Measurements from ENCODE around the gene BLOC1S5. TPM values are rescaled to one million over a fixed set of nuclear protein-coding genes. Genes with fewer than 3 reads are reported as not detected.

Gene BLOC1S5
- total and polyA plus RNA-seq, 2 experiments from 2014 or later, result 13.1 to 14.0 TPM

- no peak for DNase-seq
- H3K27me3 ChIP-seq (replicated peaks; ENCODE audit: insufficient read depth), result no peaks in the 10 kb centered on the region
- in situ Hi-C loops (cut with MboI), result no loop called here
- no peaks in the 10 kb centered on the region for H3K9me3 ChIP-seq (ENCODE audit: low read depth)
- 72 to 88% methylated on average over 2 of the region's 2 CpGs for WGBS, 2 experiments (ENCODE audit: low coverage in 1 of 2, low lambda C conversion rate in 2 of 2, missing lambda C conversion rate in 2 of 2)
- H3K9me2 ChIP-seq (ENCODE audit: insufficient read depth), result no peaks in the 10 kb centered on the region
- H3K36me3 ChIP-seq (ENCODE audit: low read depth), result no peaks in the 10 kb centered on the region
- no peak overlapping the region for H3K4me3 ChIP-seq
- no peaks in the 10 kb centered on the region for H4K20me1 ChIP-seq (ENCODE audit: insufficient read depth)
- no peak overlapping the region for H3K9ac ChIP-seq
- no peak for TF ChIP-seq EZH2 (IDR thresholded peaks at IDR 0.05; ENCODE audit: insufficient read depth, poor library complexity, severe bottlenecking)
- no peak for TF ChIP-seq EZH2phosphoT487 (IDR thresholded peaks at IDR 0.05; ENCODE audit: insufficient read depth, low read depth)
- H2AFZ ChIP-seq, result no peak overlapping the region
- H3K27ac ChIP-seq, result no peak overlapping the region
- peaks cover 50% of the 10 kb centered on the region for H3F3A ChIP-seq (ENCODE audit: insufficient read depth)
- no peak overlapping the region for H3K4me2 ChIP-seq (ENCODE audit: unreplicated experiment)
- peaks cover 30% of the 10 kb centered on the region for H3K79me2 ChIP-seq (ENCODE audit: insufficient read depth)
- peaks cover 51% of the 10 kb centered on the region for H3K4me1 ChIP-seq (ENCODE audit: insufficient read depth)
Observed at GRCh38 chr6:8077991-8078390, 13.8 kb upstream of the BLOC1S5 start.

GRCh38 chr6:8075704-8076103, 11.5 kb upstream of the BLOC1S5 start:
- Histone ChIP-seq H3F3A (ENCODE audit: insufficient read depth) (peaks cover 30% of the 10 kb centered on the region), H3K4me3 (no peak overlapping the region), H3K4me2 (ENCODE audit: unreplicated experiment) (no peak overlapping the region), H2AFZ (no peak overlapping the region), H3K9ac (no peak overlapping the region), H3K27ac (no peak overlapping the region), H3K9me2 (ENCODE audit: insufficient read depth) (no peaks in the 10 kb centered on the region), H3K27me3 (replicated peaks; ENCODE audit: insufficient read depth) (no peaks in the 10 kb centered on the region), H3K36me3 (ENCODE audit: low read depth) (no peaks in the 10 kb centered on the region), H3K9me3 (ENCODE audit: low read depth) (no peaks in the 10 kb centered on the region), H3K79me2 (ENCODE audit: insufficient read depth) (peaks cover 16% of the 10 kb centered on the region), H4K20me1 (ENCODE audit: insufficient read depth) (no peaks in the 10 kb centered on the region), H3K4me1 (ENCODE audit: insufficient read depth) (peaks cover 28% of the 10 kb centered on the region)
- TF ChIP-seq EZH2phosphoT487 (IDR thresholded peaks at IDR 0.05; ENCODE audit: insufficient read depth, low read depth) (no peak), EZH2 (IDR thresholded peaks at IDR 0.05; ENCODE audit: insufficient read depth, poor library complexity, severe bottlenecking) (no peak)
- in situ Hi-C loops (cut with MboI), result no loop called here
- DNase-seq, result no peak
- WGBS, 2 experiments (ENCODE audit: low coverage in 1 of 2, low lambda C conversion rate in 2 of 2, missing lambda C conversion rate in 2 of 2), result 95 to 100% methylated on average over 3 of the region's 3 CpGs

DNA sequence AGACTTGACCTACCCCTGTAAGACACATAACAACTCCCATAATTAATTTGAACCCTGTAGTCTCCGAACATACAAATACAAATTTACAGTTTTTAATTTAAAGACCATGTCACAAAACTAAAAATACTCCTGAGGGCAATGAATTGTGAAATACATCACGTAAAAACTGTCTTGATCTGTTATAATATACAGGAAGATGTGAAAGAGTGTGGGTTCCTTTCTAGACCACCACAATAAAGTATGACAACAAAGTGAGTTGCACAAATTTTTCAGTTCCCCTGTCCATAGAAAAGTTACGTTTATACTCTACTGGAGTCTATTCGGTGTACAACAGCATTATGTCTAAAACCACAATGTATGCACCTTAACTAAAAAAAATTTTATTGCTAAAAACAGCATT, 11.0 kb upstream of the BLOC1S5 start:
- H3K9ac ChIP-seq, result no peak overlapping the region
- H3K4me1 ChIP-seq (ENCODE audit: insufficient read depth), result peaks cover 24% of the 10 kb centered on the region
- H3K9me2 ChIP-seq (ENCODE audit: insufficient read depth), result no peaks in the 10 kb centered on the region
- in situ Hi-C loops (cut with MboI), result no loop called here
- DNase-seq, result no peak
- peaks cover 24% of the 10 kb centered on the region for H3F3A ChIP-seq (ENCODE audit: insufficient read depth)
- no peaks in the 10 kb centered on the region for H3K36me3 ChIP-seq (ENCODE audit: low read depth)
- TF ChIP-seq EZH2phosphoT487 (IDR thresholded peaks at IDR 0.05; ENCODE audit: insufficient read depth, low read depth) (no peak), EZH2 (IDR thresholded peaks at IDR 0.05; ENCODE audit: insufficient read depth, poor library complexity, severe bottlenecking) (no peak)
- no peaks in the 10 kb centered on the region for H4K20me1 ChIP-seq (ENCODE audit: insufficient read depth)
- H3K79me2 ChIP-seq (ENCODE audit: insufficient read depth), result peaks cover 14% of the 10 kb centered on the region
- H2AFZ ChIP-seq, result no peak overlapping the region
- 94 to 99% methylated on average over 4 of the region's 4 CpGs for WGBS, 2 experiments (ENCODE audit: low coverage in 1 of 2, low lambda C conversion rate in 2 of 2, missing lambda C conversion rate in 2 of 2)
- no peak overlapping the region for H3K27ac ChIP-seq
- H3K4me2 ChIP-seq (ENCODE audit: unreplicated experiment), result no peak overlapping the region
- H3K4me3 ChIP-seq, result no peak overlapping the region
- no peaks in the 10 kb centered on the region for H3K27me3 ChIP-seq (replicated peaks; ENCODE audit: insufficient read depth)
- no peaks in the 10 kb centered on the region for H3K9me3 ChIP-seq (ENCODE audit: low read depth)

DNA sequence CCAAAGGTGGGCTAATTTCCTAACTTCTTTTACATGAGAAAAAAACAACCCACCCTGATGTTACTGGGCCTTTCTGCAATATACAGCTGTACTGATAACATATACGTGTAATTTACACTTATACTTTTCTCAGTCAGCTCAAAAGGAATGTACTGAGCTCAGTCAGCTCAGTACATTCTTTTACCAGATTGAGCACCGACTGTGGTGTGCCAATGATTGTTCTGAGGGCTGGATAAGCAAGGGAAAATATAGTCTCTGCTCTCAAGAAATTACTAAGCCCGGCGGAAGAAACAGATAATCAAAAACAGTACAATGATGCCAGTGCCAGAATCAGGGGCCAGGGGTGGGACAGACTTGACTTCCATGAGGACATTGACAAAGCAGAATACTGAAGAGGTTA, 10.0 kb upstream of the BLOC1S5 start:
- H3K27ac ChIP-seq, result peak overlapping the region; percentile 42
- no peaks in the 10 kb centered on the region for H3K36me3 ChIP-seq (ENCODE audit: low read depth)
- no peak overlapping the region for H3K4me3 ChIP-seq
- no peaks in the 10 kb centered on the region for H3K9me3 ChIP-seq (ENCODE audit: low read depth)
- in situ Hi-C loops (cut with MboI), result no loop called here
- peaks cover 15% of the 10 kb centered on the region for H3F3A ChIP-seq (ENCODE audit: insufficient read depth)
- H3K9ac ChIP-seq, result no peak overlapping the region
- peaks cover 13% of the 10 kb centered on the region for H3K79me2 ChIP-seq (ENCODE audit: insufficient read depth)
- H3K27me3 ChIP-seq (replicated peaks; ENCODE audit: insufficient read depth), result no peaks in the 10 kb centered on the region
- H3K4me2 ChIP-seq (ENCODE audit: unreplicated experiment), result peak overlapping the region; percentile 2
- TF ChIP-seq EZH2 (IDR thresholded peaks at IDR 0.05; ENCODE audit: insufficient read depth, poor library complexity, severe bottlenecking) (no peak), EZH2phosphoT487 (IDR thresholded peaks at IDR 0.05; ENCODE audit: insufficient read depth, low read depth) (no peak)
- no peaks in the 10 kb centered on the region for H4K20me1 ChIP-seq (ENCODE audit: insufficient read depth)
- WGBS, 2 experiments (ENCODE audit: low coverage in 1 of 2, low lambda C conversion rate in 2 of 2, missing lambda C conversion rate in 2 of 2), result 12 to 14% methylated on average over 4 of the region's 4 CpGs
- peak; percentile 60 for DNase-seq
- peaks cover 14% of the 10 kb centered on the region for H3K4me1 ChIP-seq (ENCODE audit: insufficient read depth)
- H3K9me2 ChIP-seq (ENCODE audit: insufficient read depth), result no peaks in the 10 kb centered on the region
- peak overlapping the region; percentile 55 for H2AFZ ChIP-seq

DNA sequence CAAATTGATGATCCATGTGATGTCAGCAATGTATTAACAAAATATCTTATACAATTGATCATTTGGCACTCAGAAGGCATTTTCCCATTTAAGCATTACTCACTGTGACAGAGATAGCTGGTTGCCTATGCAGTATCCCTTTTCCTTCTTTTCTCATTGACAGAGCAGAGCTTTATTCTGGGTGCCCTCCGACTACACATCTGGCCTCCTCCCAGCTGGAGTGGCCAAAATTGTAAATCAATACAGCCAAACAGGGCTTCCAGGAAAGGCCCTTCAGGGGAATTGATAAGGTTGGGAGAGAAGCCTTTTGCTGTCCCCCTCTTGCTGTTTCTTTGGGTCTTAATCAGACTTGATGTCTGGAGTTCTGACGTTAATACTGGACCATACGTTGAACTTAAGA, 9.6 kb upstream of the BLOC1S5 start:
- TF ChIP-seq EZH2phosphoT487 (IDR thresholded peaks at IDR 0.05; ENCODE audit: insufficient read depth, low read depth), result no peak
- TF ChIP-seq EZH2 (IDR thresholded peaks at IDR 0.05; ENCODE audit: insufficient read depth, poor library complexity, severe bottlenecking), result no peak
- H3K4me3 ChIP-seq, result no peak overlapping the region
- peak overlapping the region; percentile 2 for H3K4me2 ChIP-seq (ENCODE audit: unreplicated experiment)
- in situ Hi-C loops (cut with MboI), result no loop called here
- no peak overlapping the region for H3K9ac ChIP-seq
- no peaks in the 10 kb centered on the region for H3K9me3 ChIP-seq (ENCODE audit: low read depth)
- peaks cover 9% of the 10 kb centered on the region; the same call in 1 of the 2 replicates for H3K79me2 ChIP-seq (ENCODE audit: insufficient read depth)
- H3K4me1 ChIP-seq (ENCODE audit: insufficient read depth), result peaks cover 11% of the 10 kb centered on the region
- peak overlapping the region; percentile 55 for H2AFZ ChIP-seq
- DNase-seq, result no peak
- H3F3A ChIP-seq (ENCODE audit: insufficient read depth), result peaks cover 14% of the 10 kb centered on the region
- 46 to 50% methylated on average over 3 of the region's 3 CpGs for WGBS, 2 experiments (ENCODE audit: low coverage in 1 of 2, low lambda C conversion rate in 2 of 2, missing lambda C conversion rate in 2 of 2)
- peak overlapping the region; percentile 42 for H3K27ac ChIP-seq
- H3K36me3 ChIP-seq (ENCODE audit: low read depth), result no peaks in the 10 kb centered on the region
- no peaks in the 10 kb centered on the region for H4K20me1 ChIP-seq (ENCODE audit: insufficient read depth)
- no peaks in the 10 kb centered on the region for H3K27me3 ChIP-seq (replicated peaks; ENCODE audit: insufficient read depth)
- H3K9me2 ChIP-seq (ENCODE audit: insufficient read depth), result no peaks in the 10 kb centered on the region
